Liver (tissue), 9 donors: Measurements from ENCODE around the gene POLR3H. TPM values are rescaled to one million over a fixed set of nuclear protein-coding genes. Genes with fewer than 3 reads are reported as not detected.

ENCODE experiments used
- DNase-seq: peaks from one replicate; pipeline ENCODE4 v3.0.0-alpha.2; 2017; ENCODE audit warnings: low spot score
- H3K27ac ChIP-seq, 2 donors: one replicate each; pipeline ENCODE4 v1.7.0; 2013; ENCODE audit warnings: inconsistent platforms in 2 of 2, low read length in 2 of 2, control low read depth in 1 of 2, low read depth in 1 of 2, mild to moderate bottlenecking in 1 of 2
- H3K27me3 ChIP-seq, 4 donors: one replicate each; pipeline versions ENCODE4 v1.6.1 to v1.7.0; 2013; ENCODE audit warnings: low read length in 3 of 4, inconsistent platforms in 1 of 4, mild to moderate bottlenecking in 1 of 4, moderate library complexity in 1 of 4; ENCODE audit not compliant: control insufficient read depth in 4 of 4, insufficient read depth in 4 of 4
- H3K36me3 ChIP-seq, 4 donors: one replicate each; pipeline versions ENCODE4 v1.6.1 to v1.7.0; 2013; ENCODE audit warnings: low read length in 3 of 4, mild to moderate bottlenecking in 3 of 4, low read depth in 1 of 4, moderate library complexity in 1 of 4; ENCODE audit not compliant: control insufficient read depth in 4 of 4, insufficient read depth in 3 of 4
- H3K4me1 ChIP-seq, 4 donors: one replicate each; pipeline versions ENCODE4 v1.6.1 to v1.7.0; 2013; ENCODE audit warnings: low read length in 3 of 4, mild to moderate bottlenecking in 3 of 4, moderate library complexity in 1 of 4; ENCODE audit not compliant: control insufficient read depth in 4 of 4, insufficient read depth in 4 of 4
- H3K4me3 ChIP-seq, 3 donors: one replicate each; pipeline versions ENCODE4 v1.6.1 to v1.7.0; 2013; ENCODE audit warnings: low read length in 3 of 3, control low read depth in 1 of 3, low read depth in 1 of 3, mild to moderate bottlenecking in 1 of 3
- H3K9ac ChIP-seq, 2 donors: one replicate each; pipeline ENCODE4 v1.7.0; 2013; ENCODE audit warnings: low read length in 2 of 2, mild to moderate bottlenecking in 2 of 2, moderate library complexity in 2 of 2, control low read depth in 1 of 2, low read depth in 1 of 2
- H3K9me3 ChIP-seq, 4 donors: one replicate each; pipeline versions ENCODE4 v1.6.1 to v1.7.0; 2013; ENCODE audit warnings: low read length in 3 of 4; ENCODE audit not compliant: control insufficient read depth in 4 of 4
- EGR1 ChIP-seq, 2 donors: IDR thresholded peaks; 2 replicates each; pipeline ENCODE4 v1.6.1; 2016 to 2018; ENCODE audit warnings: antibody characterized with exemption in 2 of 2, low read depth in 2 of 2
- FOXA1 ChIP-seq: IDR thresholded peaks from 2 replicates; pipeline ENCODE4 v1.6.1; 2016; ENCODE audit warnings: antibody characterized with exemption
- FOXA2 ChIP-seq: IDR thresholded peaks from 2 replicates; pipeline ENCODE4 v1.6.1; 2016; ENCODE audit warnings: antibody characterized with exemption
- GABPA ChIP-seq, 2 donors: IDR thresholded peaks in 1 of 2; conservative IDR thresholded peaks in 1 of 2; 2 replicates each; pipeline ENCODE4 v1.6.1; 2016; ENCODE audit warnings: antibody characterized with exemption in 2 of 2, mild to moderate bottlenecking in 1 of 2, moderate library complexity in 1 of 2
- HNF4A ChIP-seq, 2 donors: conservative IDR thresholded peaks; 2 replicates each; pipeline ENCODE4 v1.6.1; 2016; ENCODE audit warnings: antibody characterized with exemption in 2 of 2, mild to moderate bottlenecking in 2 of 2
- HNF4G ChIP-seq: IDR thresholded peaks from 2 replicates; pipeline ENCODE4 v1.6.1; 2016; ENCODE audit warnings: antibody characterized with exemption
- NR2F2 ChIP-seq: IDR thresholded peaks from 2 replicates; pipeline ENCODE4 v1.6.1; 2016; ENCODE audit warnings: antibody characterized with exemption
- RXRA ChIP-seq, 2 donors: IDR thresholded peaks; 2 replicates each; pipeline ENCODE4 v1.6.1; 2017 to 2018; ENCODE audit warnings: antibody characterized with exemption in 2 of 2, mild to moderate bottlenecking in 1 of 2
- TAF1 ChIP-seq: conservative IDR thresholded peaks from 2 replicates; pipeline ENCODE4 v1.6.1; 2016; ENCODE audit warnings: antibody characterized with exemption, mild to moderate bottlenecking
- YY1 ChIP-seq: IDR thresholded peaks from 2 replicates; pipeline ENCODE4 v1.6.1; 2016; ENCODE audit warnings: antibody characterized with exemption, mild to moderate bottlenecking
- WGBS: extraction: QIAGEN DNeasy Blood & Tissue Kit; methylation state at CpG from one replicate; pipeline ENCODE4 v1.1.7; 2013; 5-methylcytosine and 5-hydroxymethylcytosine counted together
- polyA plus RNA-seq, 2 donors: library from polyadenylated mRNA; stranded (reverse) in 1 of 2; unstranded in 1 of 2; fragments of 200-250 nt in 1 of 2; fragments of >200 nt in 1 of 2; fragmentation: Nextera tagmentation in 1 of 2; extraction: Ambion mirVana in 1 of 2; gene quantifications; one replicate each; pipeline versions ENCODE4 v1.2.1 to v1.2.3, GENCODE V29; 2013 to 2015
- total RNA-seq, 2 donors: library from RNA; depleted of rRNA; stranded (reverse); fragments of >200 nt; gene quantifications; one replicate each; pipeline ENCODE4 v1.2.3, GENCODE V29; 2014
- TF ChIP-seq, protein P1 (sequence below): IDR thresholded peaks from 2 replicates; pipeline ENCODE4 v1.6.1; 2016; ENCODE audit warnings: antibody characterized with exemption
- TF ChIP-seq, protein P2 (sequence below): IDR thresholded peaks from 2 replicates; pipeline ENCODE4 v1.6.1; 2016; ENCODE audit warnings: antibody characterized with exemption, mild to moderate bottlenecking
- TF ChIP-seq, protein P3 (sequence below): fragments of 150-350 bp; IDR thresholded peaks from 2 replicates; pipeline ENCODE4 v1.5.1; 2017; ENCODE audit warnings: improper control_type of control experiment, low read depth, low read length; ENCODE audit not compliant: missing input control
- TF ChIP-seq, protein P4 (sequence below): IDR thresholded peaks from 2 replicates; pipeline ENCODE4 v1.6.1; 2016; ENCODE audit warnings: antibody characterized with exemption
- donor health status: healthy.
- donor health status: healthy.
- donor health status: healthy.
- donor health status: healthy.
- donor health status: healthy.

The POLR3H gene
- total and polyA plus RNA-seq, 4 donors: 11.7 to 37.7 (median 27.1) TPM

DNA sequence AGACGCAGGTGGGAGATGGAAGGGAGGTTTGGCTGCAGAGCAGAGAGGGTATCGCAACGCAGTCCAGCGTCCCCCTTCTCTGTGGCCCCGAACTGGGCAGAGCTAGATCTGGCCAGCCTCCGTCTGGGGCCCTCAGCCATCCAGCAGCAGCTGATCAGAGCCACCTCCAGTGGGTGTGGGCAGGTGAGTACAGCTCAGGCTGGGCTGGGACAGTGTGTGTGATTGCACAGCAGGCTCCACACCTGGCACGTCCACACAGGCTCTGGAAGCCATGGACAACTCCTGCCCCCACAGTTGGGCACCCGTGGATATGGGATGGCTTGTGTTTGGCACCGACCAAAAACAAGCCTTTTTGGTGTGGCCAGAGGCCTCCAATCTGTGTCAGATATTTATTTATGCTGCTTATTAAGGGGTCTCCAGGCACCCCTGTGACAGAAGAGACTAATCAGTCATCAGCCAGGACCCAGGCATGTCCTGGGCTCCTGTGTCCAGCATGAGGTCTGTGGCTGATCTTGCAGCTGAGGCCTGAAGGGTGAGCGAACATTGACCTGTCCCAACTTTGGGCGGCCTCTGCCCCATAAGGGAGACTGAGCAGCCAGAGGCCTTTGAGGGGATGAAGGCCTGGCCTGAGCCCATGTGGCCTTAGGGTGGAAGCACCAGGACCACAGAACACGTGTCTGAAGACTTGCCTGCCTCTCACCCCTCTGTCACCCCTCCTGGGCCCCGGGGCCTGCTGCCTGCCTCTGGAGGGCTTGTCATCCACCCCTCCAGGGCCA, 18.6 kb downstream of the POLR3H start:
- peak overlapping the region in 1 of 2 donors; percentile 18 for H3K9ac ChIP-seq
- no peaks in the 10 kb centered on the region for H3K27me3 ChIP-seq
- H3K36me3 ChIP-seq: peaks cover 11 to 54% (median 28%) of the 10 kb centered on the region in 4 donors
- no peak overlapping the region for H3K4me3 ChIP-seq
- H3K27ac ChIP-seq: peak overlapping the region; percentile 62 to 68
- 76% methylated on average over 13 of the region's 13 CpGs for WGBS
- TF ChIP-seq RXRA (IDR thresholded peaks at IDR 0.05) (peak in 1 of 2 donors; percentile 30), HNF4A (conservative IDR thresholded peaks at IDR 0.05) (peak in 1 of 2 donors; percentile 16)
- TF ChIP-seq, protein P1, sequence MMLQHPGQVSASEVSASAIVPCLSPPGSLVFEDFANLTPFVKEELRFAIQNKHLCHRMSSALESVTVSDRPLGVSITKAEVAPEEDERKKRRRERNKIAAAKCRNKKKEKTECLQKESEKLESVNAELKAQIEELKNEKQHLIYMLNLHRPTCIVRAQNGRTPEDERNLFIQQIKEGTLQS: no peak
- H3K4me1 ChIP-seq: peaks cover 4 to 45% (median 39%) of the 10 kb centered on the region in 4 donors
- no peaks in the 10 kb centered on the region for H3K9me3 ChIP-seq
- DNase-seq: no peak

DNA sequence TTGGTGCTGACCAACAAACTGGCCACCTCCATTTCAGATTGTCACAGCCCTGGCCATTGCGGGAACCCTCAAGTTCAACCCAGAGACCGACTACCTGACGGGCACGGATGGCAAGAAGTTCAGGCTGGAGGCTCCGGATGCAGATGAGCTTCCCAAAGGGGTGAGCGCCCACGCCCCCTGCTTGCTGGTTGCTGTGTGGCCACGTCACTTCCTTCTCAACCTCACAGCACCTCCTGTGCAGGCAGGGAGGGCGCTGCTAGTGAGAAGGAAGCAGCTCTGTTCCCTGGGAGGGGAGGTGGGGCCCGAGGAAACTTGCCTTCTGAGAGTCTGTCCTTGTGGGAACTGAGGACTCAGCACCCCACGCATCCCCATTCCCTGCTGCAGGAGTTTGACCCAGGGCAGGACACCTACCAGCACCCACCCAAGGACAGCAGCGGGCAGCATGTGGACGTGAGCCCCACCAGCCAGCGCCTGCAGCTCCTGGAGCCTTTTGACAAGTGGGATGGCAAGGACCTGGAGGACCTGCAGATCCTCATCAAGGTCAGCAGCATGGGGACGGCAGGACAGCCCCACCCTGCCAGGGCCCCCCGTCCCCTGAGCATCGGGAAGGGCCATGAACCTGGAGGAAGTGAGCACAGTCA, 19.3 kb downstream of the POLR3H start:
- Histone ChIP-seq H3K4me1 (peaks cover 4 to 45% (median 39%) of the 10 kb centered on the region in 4 donors), H3K27ac (peak overlapping the region; percentile 62 to 68), H3K4me3 (no peak overlapping the region), H3K9ac (peak overlapping the region in 1 of 2 donors; percentile 36), H3K9me3 (no peaks in the 10 kb centered on the region), H3K36me3 (peaks cover 8 to 48% (median 28%) of the 10 kb centered on the region in 4 donors), H3K27me3 (no peaks in the 10 kb centered on the region)
- WGBS: 71% methylated on average over 17 of the region's 17 CpGs
- TF ChIP-seq, protein P2, sequence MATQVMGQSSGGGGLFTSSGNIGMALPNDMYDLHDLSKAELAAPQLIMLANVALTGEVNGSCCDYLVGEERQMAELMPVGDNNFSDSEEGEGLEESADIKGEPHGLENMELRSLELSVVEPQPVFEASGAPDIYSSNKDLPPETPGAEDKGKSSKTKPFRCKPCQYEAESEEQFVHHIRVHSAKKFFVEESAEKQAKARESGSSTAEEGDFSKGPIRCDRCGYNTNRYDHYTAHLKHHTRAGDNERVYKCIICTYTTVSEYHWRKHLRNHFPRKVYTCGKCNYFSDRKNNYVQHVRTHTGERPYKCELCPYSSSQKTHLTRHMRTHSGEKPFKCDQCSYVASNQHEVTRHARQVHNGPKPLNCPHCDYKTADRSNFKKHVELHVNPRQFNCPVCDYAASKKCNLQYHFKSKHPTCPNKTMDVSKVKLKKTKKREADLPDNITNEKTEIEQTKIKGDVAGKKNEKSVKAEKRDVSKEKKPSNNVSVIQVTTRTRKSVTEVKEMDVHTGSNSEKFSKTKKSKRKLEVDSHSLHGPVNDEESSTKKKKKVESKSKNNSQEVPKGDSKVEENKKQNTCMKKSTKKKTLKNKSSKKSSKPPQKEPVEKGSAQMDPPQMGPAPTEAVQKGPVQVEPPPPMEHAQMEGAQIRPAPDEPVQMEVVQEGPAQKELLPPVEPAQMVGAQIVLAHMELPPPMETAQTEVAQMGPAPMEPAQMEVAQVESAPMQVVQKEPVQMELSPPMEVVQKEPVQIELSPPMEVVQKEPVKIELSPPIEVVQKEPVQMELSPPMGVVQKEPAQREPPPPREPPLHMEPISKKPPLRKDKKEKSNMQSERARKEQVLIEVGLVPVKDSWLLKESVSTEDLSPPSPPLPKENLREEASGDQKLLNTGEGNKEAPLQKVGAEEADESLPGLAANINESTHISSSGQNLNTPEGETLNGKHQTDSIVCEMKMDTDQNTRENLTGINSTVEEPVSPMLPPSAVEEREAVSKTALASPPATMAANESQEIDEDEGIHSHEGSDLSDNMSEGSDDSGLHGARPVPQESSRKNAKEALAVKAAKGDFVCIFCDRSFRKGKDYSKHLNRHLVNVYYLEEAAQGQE: no peak
- TF ChIP-seq HNF4A (conservative IDR thresholded peaks at IDR 0.05) (no peak), TAF1 (no peak), HNF4G (no peak), FOXA2 (no peak), GABPA (IDR thresholded peaks at IDR 0.05 in 1 of 2, conservative IDR thresholded peaks at IDR 0.05 in 1 of 2) (no peak), FOXA1 (no peak), EGR1 (IDR thresholded peaks at IDR 0.05; ENCODE audit: low read depth in 2 of 2) (no peak), YY1 (no peak), NR2F2 (no peak)
- TF ChIP-seq, protein P3, sequence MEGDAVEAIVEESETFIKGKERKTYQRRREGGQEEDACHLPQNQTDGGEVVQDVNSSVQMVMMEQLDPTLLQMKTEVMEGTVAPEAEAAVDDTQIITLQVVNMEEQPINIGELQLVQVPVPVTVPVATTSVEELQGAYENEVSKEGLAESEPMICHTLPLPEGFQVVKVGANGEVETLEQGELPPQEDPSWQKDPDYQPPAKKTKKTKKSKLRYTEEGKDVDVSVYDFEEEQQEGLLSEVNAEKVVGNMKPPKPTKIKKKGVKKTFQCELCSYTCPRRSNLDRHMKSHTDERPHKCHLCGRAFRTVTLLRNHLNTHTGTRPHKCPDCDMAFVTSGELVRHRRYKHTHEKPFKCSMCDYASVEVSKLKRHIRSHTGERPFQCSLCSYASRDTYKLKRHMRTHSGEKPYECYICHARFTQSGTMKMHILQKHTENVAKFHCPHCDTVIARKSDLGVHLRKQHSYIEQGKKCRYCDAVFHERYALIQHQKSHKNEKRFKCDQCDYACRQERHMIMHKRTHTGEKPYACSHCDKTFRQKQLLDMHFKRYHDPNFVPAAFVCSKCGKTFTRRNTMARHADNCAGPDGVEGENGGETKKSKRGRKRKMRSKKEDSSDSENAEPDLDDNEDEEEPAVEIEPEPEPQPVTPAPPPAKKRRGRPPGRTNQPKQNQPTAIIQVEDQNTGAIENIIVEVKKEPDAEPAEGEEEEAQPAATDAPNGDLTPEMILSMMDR: no peak
- TF ChIP-seq, protein P4, sequence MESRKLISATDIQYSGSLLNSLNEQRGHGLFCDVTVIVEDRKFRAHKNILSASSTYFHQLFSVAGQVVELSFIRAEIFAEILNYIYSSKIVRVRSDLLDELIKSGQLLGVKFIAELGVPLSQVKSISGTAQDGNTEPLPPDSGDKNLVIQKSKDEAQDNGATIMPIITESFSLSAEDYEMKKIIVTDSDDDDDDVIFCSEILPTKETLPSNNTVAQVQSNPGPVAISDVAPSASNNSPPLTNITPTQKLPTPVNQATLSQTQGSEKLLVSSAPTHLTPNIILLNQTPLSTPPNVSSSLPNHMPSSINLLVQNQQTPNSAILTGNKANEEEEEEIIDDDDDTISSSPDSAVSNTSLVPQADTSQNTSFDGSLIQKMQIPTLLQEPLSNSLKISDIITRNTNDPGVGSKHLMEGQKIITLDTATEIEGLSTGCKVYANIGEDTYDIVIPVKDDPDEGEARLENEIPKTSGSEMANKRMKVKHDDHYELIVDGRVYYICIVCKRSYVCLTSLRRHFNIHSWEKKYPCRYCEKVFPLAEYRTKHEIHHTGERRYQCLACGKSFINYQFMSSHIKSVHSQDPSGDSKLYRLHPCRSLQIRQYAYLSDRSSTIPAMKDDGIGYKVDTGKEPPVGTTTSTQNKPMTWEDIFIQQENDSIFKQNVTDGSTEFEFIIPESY: no peak
- DNase-seq: no peak
